Measurements from ENCODE around the gene PTPN14. TPM values are rescaled to one million over a fixed set of nuclear protein-coding genes. Genes with fewer than 3 reads are reported as not detected.

Gene PTPN14
- total RNA-seq, 1 experiment from 2014 or later: 88.4 TPM

DNA sequence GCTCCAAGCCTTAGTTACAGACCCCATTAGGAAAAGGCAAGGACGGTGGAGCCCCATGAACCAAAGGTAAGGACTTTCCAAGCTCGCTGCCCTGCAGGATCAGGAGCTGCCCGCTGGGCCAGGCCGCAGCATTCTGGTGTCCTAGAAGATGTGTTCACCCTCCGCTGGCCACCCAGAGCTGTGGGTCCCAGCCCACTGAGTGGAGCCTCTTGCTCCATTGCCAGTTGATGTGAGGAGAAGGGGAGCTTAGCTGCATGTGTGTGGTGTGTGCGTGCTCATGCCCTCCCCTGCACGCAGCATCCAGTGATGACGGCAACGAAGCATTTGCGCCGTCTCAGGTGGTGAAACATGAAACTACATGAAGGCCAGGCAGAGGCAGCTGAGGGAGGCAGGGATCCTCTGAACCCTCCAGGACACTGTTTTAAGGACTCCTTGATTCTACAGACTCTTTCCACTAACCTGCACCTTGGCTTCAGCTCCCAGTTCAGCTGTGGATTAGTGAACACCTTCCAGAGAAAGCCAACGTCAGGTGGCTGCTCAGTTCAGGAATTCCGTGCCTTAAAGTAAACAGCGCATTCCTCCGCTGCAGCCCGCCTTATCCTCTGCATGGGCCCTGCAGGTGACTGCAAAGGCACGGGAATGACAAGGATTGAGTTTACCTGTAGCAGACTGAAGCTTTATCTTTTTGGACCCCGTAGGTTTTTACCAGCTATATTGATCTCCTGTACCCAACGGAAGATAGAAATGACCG, 221.8 kb downstream of the PTPN14 start:
- CTCF ChIA-PET: interaction anchor here (0.7 to 11.2 kb wide), 25 partner anchors 8 to 352 kb away, joined by 3 to 382 read pairs (median 5); partner anchors contain the start of gene SMYD2
- TF ChIP-seq, protein P1, sequence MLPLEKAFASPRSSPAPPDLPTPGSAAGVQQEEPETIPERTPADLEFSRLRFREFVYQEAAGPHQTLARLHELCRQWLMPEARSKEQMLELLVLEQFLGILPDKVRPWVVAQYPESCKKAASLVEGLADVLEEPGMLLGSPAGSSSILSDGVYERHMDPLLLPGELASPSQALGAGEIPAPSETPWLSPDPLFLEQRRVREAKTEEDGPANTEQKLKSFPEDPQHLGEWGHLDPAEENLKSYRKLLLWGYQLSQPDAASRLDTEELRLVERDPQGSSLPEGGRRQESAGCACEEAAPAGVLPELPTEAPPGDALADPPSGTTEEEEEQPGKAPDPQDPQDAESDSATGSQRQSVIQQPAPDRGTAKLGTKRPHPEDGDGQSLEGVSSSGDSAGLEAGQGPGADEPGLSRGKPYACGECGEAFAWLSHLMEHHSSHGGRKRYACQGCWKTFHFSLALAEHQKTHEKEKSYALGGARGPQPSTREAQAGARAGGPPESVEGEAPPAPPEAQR (CRISPR knock-in tag; IDR thresholded peaks at IDR 0.05): no peak
- no peak for TF ChIP-seq ZNF232 (CRISPR knock-in tag; IDR thresholded peaks at IDR 0.05)
- ATAC-seq: no peak

DNA sequence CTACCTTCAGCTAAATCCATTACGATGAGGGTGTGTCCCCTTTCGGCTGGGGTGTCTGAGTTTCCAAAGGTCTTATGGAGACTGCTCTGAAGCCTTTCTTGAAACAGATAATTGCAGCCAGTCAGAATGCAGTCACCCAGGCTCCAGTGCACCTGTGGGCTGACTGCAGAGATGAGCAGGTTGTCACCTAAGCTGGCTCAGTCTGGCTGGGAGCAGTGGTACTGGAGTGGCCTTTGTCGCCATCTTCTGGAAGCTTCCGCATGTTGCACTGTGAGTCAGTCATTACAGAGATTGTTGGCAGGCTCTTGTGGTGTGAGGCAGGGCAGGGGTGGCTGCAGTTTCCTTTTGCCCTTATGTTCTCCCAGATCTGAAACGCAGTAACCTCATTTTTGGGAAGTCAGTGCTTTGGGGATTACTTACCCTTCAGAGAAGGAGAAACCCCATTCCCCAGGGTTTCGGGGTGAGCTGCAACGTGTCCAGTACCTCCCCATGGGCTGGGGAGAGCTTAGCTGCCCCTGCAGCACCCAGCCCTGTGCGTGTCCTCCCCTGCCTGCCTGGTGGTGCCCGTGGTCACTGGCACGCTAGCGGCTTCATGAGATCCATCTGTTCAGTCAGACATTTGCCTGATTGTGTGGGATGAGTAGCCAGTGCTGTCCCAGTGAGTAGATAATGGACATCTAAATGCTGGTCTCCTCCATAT, 222.5 kb downstream of the PTPN14 start:
- ATAC-seq: peak; percentile 84
- H3K27ac Mint-ChIP-seq: no peak overlapping the region
- H3K36me3 Mint-ChIP-seq: no peaks in the 10 kb centered on the region
- H3K4me1 Mint-ChIP-seq: peaks cover 15% of the 10 kb centered on the region
- no peaks in the 10 kb centered on the region for H3K9me3 Mint-ChIP-seq
- POLR2A ChIA-PET: interaction anchor here (1.8 kb wide), 1 partner anchor 67 kb away, joined by 5 read pairs; no protein-coding TSS in a partner anchor
- H3K4me3 Mint-ChIP-seq: no peak overlapping the region
- CTCF ChIA-PET: interaction anchor here (0.6 to 11.2 kb wide), 34 partner anchors 8 to 353 kb away, joined by 3 to 382 read pairs (median 4); partner anchors contain the start of genes CENPF and SMYD2
- DNase-seq (ENCODE audit: low spot score): peak; percentile 90
- no peaks in the 10 kb centered on the region for H3K27me3 Mint-ChIP-seq (ENCODE audit: low read depth)
- TF ChIP-seq ETV6 (CRISPR knock-in tag; IDR thresholded peaks at IDR 0.05) (peak; percentile 59; the same call in 1 of the 2 replicates), ZNF671 (CRISPR knock-in tag; IDR thresholded peaks at IDR 0.05) (no peak), GABPB1 (CRISPR knock-in tag; IDR thresholded peaks at IDR 0.05) (no peak)
- TF ChIP-seq, protein P2, sequence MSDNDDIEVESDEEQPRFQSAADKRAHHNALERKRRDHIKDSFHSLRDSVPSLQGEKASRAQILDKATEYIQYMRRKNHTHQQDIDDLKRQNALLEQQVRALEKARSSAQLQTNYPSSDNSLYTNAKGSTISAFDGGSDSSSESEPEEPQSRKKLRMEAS (CRISPR knock-in tag; IDR thresholded peaks at IDR 0.05): 0 out of 2 replicates have a peak, but pooled peaks have one; percentile 20
- TF ChIP-seq, protein P3, sequence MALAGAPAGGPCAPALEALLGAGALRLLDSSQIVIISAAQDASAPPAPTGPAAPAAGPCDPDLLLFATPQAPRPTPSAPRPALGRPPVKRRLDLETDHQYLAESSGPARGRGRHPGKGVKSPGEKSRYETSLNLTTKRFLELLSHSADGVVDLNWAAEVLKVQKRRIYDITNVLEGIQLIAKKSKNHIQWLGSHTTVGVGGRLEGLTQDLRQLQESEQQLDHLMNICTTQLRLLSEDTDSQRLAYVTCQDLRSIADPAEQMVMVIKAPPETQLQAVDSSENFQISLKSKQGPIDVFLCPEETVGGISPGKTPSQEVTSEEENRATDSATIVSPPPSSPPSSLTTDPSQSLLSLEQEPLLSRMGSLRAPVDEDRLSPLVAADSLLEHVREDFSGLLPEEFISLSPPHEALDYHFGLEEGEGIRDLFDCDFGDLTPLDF (CRISPR knock-in tag; IDR thresholded peaks at IDR 0.05): no peak
- TF ChIP-seq, protein P4, sequence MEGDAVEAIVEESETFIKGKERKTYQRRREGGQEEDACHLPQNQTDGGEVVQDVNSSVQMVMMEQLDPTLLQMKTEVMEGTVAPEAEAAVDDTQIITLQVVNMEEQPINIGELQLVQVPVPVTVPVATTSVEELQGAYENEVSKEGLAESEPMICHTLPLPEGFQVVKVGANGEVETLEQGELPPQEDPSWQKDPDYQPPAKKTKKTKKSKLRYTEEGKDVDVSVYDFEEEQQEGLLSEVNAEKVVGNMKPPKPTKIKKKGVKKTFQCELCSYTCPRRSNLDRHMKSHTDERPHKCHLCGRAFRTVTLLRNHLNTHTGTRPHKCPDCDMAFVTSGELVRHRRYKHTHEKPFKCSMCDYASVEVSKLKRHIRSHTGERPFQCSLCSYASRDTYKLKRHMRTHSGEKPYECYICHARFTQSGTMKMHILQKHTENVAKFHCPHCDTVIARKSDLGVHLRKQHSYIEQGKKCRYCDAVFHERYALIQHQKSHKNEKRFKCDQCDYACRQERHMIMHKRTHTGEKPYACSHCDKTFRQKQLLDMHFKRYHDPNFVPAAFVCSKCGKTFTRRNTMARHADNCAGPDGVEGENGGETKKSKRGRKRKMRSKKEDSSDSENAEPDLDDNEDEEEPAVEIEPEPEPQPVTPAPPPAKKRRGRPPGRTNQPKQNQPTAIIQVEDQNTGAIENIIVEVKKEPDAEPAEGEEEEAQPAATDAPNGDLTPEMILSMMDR (IDR thresholded peaks at IDR 0.05): peak; percentile 85

More for the DNA sequence above, 221.8 kb downstream of the PTPN14 start:
- POLR2A ChIA-PET: interaction anchor here (1.8 kb wide), 1 partner anchor 222 kb away, joined by 4 read pairs; the partner anchor contains the start of gene PTPN14
- DNase-seq (ENCODE audit: low spot score): no peak
- Mint-ChIP-seq H3K27ac (no peak overlapping the region), H3K27me3 (ENCODE audit: low read depth) (no peaks in the 10 kb centered on the region), H3K9me3 (no peaks in the 10 kb centered on the region), H3K4me1 (peaks cover 21% of the 10 kb centered on the region), H3K4me3 (no peak overlapping the region), H3K36me3 (no peaks in the 10 kb centered on the region)

DNA sequence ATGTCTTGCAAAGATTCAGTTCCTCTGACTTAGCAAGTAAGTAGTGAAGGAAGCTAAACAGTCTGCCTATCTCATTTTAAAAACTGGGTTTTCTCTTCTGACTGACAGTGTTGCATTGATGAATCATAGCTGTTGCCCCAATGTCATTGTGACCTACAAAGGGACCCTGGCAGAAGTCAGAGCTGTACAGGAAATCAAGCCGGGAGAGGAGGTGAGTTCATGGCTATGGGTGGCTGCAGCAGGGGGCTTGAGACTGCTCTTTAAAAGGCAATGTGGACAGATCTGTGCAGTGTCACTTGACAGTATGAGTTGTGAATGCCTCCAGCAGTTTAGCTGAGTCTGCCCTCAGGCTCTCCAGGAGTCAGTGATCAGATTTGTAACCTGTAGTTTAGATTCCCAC, 223.9 kb downstream of the PTPN14 start:
- POLR2A ChIA-PET: interaction anchor here (1.8 kb wide), 1 partner anchor 66 kb away, joined by 5 read pairs; no protein-coding TSS in a partner anchor
- TF ChIP-seq ATF1 (CRISPR knock-in tag; IDR thresholded peaks at IDR 0.05) (no peak), ZNF416 (CRISPR knock-in tag; IDR thresholded peaks at IDR 0.05) (no peak), JUN (CRISPR knock-in tag; IDR thresholded peaks at IDR 0.05) (no peak), TP53 (CRISPR knock-in tag; IDR thresholded peaks at IDR 0.05) (no peak), IRF2 (CRISPR knock-in tag; IDR thresholded peaks at IDR 0.05; ENCODE audit: borderline replicate concordance, low read depth) (no peak)
- TF ChIP-seq, protein P5, sequence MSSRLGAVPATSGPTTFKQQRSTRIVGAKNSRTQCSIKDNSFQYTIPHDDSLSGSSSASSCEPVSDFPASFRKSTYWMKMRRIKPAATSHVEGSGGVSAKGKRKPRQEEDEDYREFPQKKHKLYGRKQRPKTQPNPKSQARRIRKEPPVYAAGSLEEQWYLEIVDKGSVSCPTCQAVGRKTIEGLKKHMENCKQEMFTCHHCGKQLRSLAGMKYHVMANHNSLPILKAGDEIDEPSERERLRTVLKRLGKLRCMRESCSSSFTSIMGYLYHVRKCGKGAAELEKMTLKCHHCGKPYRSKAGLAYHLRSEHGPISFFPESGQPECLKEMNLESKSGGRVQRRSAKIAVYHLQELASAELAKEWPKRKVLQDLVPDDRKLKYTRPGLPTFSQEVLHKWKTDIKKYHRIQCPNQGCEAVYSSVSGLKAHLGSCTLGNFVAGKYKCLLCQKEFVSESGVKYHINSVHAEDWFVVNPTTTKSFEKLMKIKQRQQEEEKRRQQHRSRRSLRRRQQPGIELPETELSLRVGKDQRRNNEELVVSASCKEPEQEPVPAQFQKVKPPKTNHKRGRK (CRISPR knock-in tag; IDR thresholded peaks at IDR 0.05; ENCODE audit: borderline replicate concordance): no peak
- TF ChIP-seq, protein P1 (CRISPR knock-in tag; IDR thresholded peaks at IDR 0.05): no peak
- TF ChIP-seq, protein P6, sequence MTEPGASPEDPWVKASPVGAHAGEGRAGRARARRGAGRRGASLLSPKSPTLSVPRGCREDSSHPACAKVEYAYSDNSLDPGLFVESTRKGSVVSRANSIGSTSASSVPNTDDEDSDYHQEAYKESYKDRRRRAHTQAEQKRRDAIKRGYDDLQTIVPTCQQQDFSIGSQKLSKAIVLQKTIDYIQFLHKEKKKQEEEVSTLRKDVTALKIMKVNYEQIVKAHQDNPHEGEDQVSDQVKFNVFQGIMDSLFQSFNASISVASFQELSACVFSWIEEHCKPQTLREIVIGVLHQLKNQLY (CRISPR knock-in tag; IDR thresholded peaks at IDR 0.05): no peak
- H3K36me3 Mint-ChIP-seq: no peaks in the 10 kb centered on the region
- ATAC-seq (no peak), DNase-seq (ENCODE audit: low spot score) (no peak)
- H3K9me3 Mint-ChIP-seq: no peaks in the 10 kb centered on the region
- no peaks in the 10 kb centered on the region for H3K27me3 Mint-ChIP-seq (ENCODE audit: low read depth)
- peaks cover 9% of the 10 kb centered on the region for H3K4me1 Mint-ChIP-seq
- CTCF ChIA-PET: interaction anchor here (1.5 to 11.2 kb wide), 5 partner anchors 8 to 112 kb away, joined by 3 to 382 read pairs (median 182); no protein-coding TSS in a partner anchor
- H3K4me3 Mint-ChIP-seq: no peak overlapping the region
- H3K27ac Mint-ChIP-seq: no peak overlapping the region
